ENCODE data around the gene PMS1. TPM values are rescaled to one million over a fixed set of nuclear protein-coding genes. Genes with fewer than 3 reads are reported as not detected.

PMS1 gene
- total RNA-seq, 4 donors from 2014 or later, result 12.0 to 15.0 (median 12.8) TPM

DNA sequence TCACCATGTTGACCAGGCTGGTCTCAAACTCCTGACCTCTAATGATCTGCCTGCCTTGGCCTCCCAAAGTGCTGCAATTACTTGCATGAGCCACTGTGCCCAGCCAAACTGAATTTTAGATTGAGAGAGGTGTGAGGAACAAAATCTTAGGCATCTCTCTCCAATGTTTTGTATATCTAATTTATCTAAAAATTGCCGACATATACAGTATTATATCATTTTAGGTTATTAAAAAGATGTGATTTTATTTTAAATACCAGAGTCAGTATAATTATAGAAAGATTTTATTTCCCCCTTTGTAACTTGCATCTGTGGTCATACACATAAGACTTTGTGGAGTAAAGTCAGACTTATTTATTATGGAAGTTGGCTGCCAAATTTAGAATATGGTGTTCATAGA is 10.1 kb downstream of the PMS1 start:
- 94% methylated on average over 1 of the region's 1 CpG for WGBS
- intact Hi-C loops (cut with DNase I), result no loop called here
- TF ChIP-seq EP300 (IDR thresholded peaks at IDR 0.05), result no peak
- TF ChIP-seq, protein P1, sequence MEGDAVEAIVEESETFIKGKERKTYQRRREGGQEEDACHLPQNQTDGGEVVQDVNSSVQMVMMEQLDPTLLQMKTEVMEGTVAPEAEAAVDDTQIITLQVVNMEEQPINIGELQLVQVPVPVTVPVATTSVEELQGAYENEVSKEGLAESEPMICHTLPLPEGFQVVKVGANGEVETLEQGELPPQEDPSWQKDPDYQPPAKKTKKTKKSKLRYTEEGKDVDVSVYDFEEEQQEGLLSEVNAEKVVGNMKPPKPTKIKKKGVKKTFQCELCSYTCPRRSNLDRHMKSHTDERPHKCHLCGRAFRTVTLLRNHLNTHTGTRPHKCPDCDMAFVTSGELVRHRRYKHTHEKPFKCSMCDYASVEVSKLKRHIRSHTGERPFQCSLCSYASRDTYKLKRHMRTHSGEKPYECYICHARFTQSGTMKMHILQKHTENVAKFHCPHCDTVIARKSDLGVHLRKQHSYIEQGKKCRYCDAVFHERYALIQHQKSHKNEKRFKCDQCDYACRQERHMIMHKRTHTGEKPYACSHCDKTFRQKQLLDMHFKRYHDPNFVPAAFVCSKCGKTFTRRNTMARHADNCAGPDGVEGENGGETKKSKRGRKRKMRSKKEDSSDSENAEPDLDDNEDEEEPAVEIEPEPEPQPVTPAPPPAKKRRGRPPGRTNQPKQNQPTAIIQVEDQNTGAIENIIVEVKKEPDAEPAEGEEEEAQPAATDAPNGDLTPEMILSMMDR (IDR thresholded peaks at IDR 0.05), result no peak
- TF ChIP-seq POLR2AphosphoS5 (IDR thresholded peaks at IDR 0.05), result no peak
- no peak for TF ChIP-seq POLR2A (IDR thresholded peaks at IDR 0.05; ENCODE audit: low read depth)
- Histone ChIP-seq H3K27me3 (no peaks in the 10 kb centered on the region), H3K36me3 (peaks cover 28 to 68% (median 49%) of the 10 kb centered on the region in 4 donors), H3K9me3 (no peaks in the 10 kb centered on the region), H3K4me3 (no peak overlapping the region), H3K27ac (replicated peaks in 1 of 4) (no peak overlapping the region), H3K4me1 (peaks cover 0 to 8% (median 3%) of the 10 kb centered on the region in 4 donors)
- no peak for DNase-seq (ENCODE audit: extremely low spot score)

DNA sequence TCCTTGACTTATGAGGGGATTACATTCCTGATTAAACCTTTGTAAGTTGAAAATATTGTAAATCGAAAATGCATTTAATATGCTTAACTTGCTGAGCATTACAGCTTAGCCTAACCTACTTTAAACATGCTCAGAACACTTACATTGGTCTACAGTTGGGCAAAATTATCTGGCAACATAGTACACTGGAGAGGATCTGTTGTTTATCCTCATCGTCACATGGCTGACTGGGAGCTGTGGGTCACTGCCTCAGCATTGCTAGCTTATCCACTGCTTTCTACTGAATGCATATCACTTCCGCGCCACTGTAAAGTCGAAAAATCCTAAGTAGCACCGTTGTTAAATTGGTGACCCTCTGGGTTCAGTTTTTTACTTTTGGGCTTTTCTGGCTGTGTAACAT is 13.7 kb downstream of the PMS1 start:
- DNase-seq (ENCODE audit: extremely low spot score), result no peak
- H3K27me3 ChIP-seq, result no peaks in the 10 kb centered on the region
- no peaks in the 10 kb centered on the region for H3K9me3 ChIP-seq
- intact Hi-C loops (cut with DNase I), result no loop called here
- H3K4me1 ChIP-seq, result peaks cover 0 to 13% (median 3%) of the 10 kb centered on the region in 4 donors
- H3K36me3 ChIP-seq, result peaks cover 24 to 56% (median 35%) of the 10 kb centered on the region in 4 donors
- 86% methylated on average over 6 of the region's 6 CpGs for WGBS
- H3K27ac ChIP-seq (replicated peaks in 1 of 4), result no peak overlapping the region
- no peak overlapping the region for H3K4me3 ChIP-seq
- TF ChIP-seq EP300 (IDR thresholded peaks at IDR 0.05) (no peak), POLR2AphosphoS5 (IDR thresholded peaks at IDR 0.05) (no peak), POLR2A (IDR thresholded peaks at IDR 0.05; ENCODE audit: low read depth) (no peak)
- TF ChIP-seq, protein P1 (IDR thresholded peaks at IDR 0.05), result no peak

DNA sequence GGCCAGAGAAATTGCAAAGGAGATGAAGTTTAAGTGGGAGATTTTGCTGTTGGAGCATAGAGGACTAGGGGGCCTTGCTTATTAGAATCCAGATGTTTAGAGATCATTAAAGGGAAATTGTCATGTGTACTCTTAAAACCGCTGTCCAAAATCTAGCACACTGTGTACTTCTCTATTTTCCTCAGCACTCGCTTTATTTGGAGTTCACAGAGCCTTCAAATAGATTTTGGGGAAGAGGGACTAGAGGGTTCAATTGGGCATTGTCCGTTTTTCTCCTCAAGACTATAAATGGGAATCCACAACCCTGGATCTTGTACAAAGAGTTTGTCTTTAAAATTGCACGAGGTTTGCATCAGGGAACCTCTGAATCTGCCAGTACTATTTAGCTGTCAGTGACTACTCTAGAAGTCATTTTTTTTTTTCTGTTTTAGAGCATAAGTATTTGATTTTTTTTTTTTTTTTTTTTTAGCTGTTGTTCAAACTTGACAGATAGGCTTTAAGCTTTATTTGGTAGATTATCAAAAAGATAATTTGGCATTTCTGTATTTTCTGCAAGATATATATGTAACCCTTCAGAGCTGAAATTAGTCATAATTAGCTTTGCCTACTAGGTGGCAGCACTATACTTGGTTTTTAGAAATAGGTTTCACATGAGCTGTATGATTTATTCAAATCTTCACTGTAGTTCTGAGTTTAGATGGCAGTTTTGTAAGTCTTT is 14.2 kb downstream of the PMS1 start:
- Histone ChIP-seq H3K27ac (replicated peaks in 1 of 4) (no peak overlapping the region), H3K36me3 (peaks cover 19 to 50% (median 31%) of the 10 kb centered on the region in 4 donors), H3K4me1 (peaks cover 0 to 13% (median 3%) of the 10 kb centered on the region in 4 donors), H3K27me3 (no peaks in the 10 kb centered on the region), H3K4me3 (no peak overlapping the region), H3K9me3 (no peaks in the 10 kb centered on the region)
- TF ChIP-seq EP300 (IDR thresholded peaks at IDR 0.05) (no peak), POLR2AphosphoS5 (IDR thresholded peaks at IDR 0.05) (no peak), POLR2A (IDR thresholded peaks at IDR 0.05; ENCODE audit: low read depth) (no peak)
- TF ChIP-seq, protein P1 (IDR thresholded peaks at IDR 0.05), result peak; percentile 15 to 35 (median 20)
- no peak for DNase-seq (ENCODE audit: extremely low spot score)
- WGBS, result 57% methylated on average over 4 of the region's 4 CpGs
- intact Hi-C loops (cut with DNase I), result no loop called here

DNA sequence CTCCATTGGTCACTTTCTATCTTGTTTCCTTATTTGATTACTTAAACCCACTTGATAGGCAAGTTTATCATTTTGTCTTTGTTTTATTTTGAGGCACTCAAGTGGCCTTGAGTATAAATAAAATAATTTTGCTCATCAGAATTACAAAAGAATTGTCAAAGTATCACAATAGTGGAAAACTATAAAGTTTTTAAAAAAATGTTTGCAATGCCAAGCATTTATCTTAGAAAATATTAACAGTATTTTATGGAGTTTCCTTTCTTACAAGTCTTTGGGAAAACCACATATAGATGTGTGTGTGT is 14.7 kb downstream of the PMS1 start:
- no peak overlapping the region for H3K4me3 ChIP-seq
- H3K27ac ChIP-seq (replicated peaks in 1 of 4), result no peak overlapping the region
- H3K36me3 ChIP-seq, result peaks cover 16 to 45% (median 27%) of the 10 kb centered on the region in 4 donors
- intact Hi-C loops (cut with DNase I), result no loop called here
- TF ChIP-seq POLR2A (IDR thresholded peaks at IDR 0.05; ENCODE audit: low read depth), result no peak
- TF ChIP-seq, protein P1 (IDR thresholded peaks at IDR 0.05), result no peak
- no peak for TF ChIP-seq EP300 (IDR thresholded peaks at IDR 0.05)
- no peak for TF ChIP-seq POLR2AphosphoS5 (IDR thresholded peaks at IDR 0.05)
- H3K4me1 ChIP-seq, result peaks cover 0 to 13% (median 3%) of the 10 kb centered on the region in 4 donors
- no peaks in the 10 kb centered on the region for H3K9me3 ChIP-seq
- H3K27me3 ChIP-seq, result no peaks in the 10 kb centered on the region
- no peak for DNase-seq (ENCODE audit: extremely low spot score)

DNA sequence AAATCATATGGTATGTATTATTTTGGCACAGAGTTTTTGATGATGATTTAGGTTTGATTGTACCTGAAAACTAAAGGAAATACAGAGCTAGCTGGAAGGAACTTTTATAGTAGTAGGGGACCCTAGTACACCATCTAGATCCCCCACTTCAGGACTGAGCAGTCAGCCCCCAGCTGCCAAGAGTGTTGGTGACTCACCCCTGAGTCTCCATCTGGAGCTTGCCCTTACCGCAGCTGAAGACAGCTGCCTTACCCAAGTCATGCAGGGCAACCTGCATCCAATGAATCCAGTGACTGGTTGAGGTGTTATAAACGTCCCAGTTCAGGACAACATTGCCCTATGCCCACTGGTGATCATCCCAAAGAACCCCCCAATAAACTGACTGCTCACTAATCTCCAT is 15.3 kb downstream of the PMS1 start:
- no peak overlapping the region for H3K4me3 ChIP-seq
- 72% methylated on average over 2 of the region's 2 CpGs for whole genome bisulfite sequencing
- H3K9me3 ChIP-seq, result no peaks in the 10 kb centered on the region
- H3K27me3 ChIP-seq, result no peaks in the 10 kb centered on the region
- TF ChIP-seq, protein P1 (IDR thresholded peaks at IDR 0.05), result no peak
- TF ChIP-seq POLR2A (IDR thresholded peaks at IDR 0.05; ENCODE audit: low read depth) (no peak), EP300 (IDR thresholded peaks at IDR 0.05) (no peak), POLR2AphosphoS5 (IDR thresholded peaks at IDR 0.05) (no peak)
- no peak overlapping the region for H3K27ac ChIP-seq (replicated peaks in 1 of 4)
- peaks cover 0 to 13% (median 3%) of the 10 kb centered on the region in 4 donors for H3K4me1 ChIP-seq
- H3K36me3 ChIP-seq, result peaks cover 12 to 40% (median 22%) of the 10 kb centered on the region in 4 donors
- DNase-seq (ENCODE audit: extremely low spot score), result no peak
- intact Hi-C loops (cut with DNase I), result no loop called here
